Measurements from ENCODE around the gene RBP4.

RBP4 gene

GRCh38 chr10:93595378-93596161, 5.5 kb downstream of the RBP4 start:
- Histone ChIP-seq H3K27me3 (ENCODE audit: control insufficient read depth, insufficient read depth, low read length) (peaks cover 27% of the 10 kb centered on the region), H3K9ac (ENCODE audit: low read depth, low read length) (no peak overlapping the region), H3K27ac (ENCODE audit: low read depth, low read length) (no peak overlapping the region), H3K4me1 (ENCODE audit: control insufficient read depth, insufficient read depth, low read length) (peaks cover 14% of the 10 kb centered on the region; the same call in 1 of the 2 replicates), H3K4me3 (ENCODE audit: low read depth, low read length) (no peak overlapping the region), H3K36me3 (ENCODE audit: control insufficient read depth, insufficient read depth, low read length) (no peaks in the 10 kb centered on the region), H3K9me3 (ENCODE audit: control insufficient read depth, insufficient read depth, low read length) (no peaks in the 10 kb centered on the region)

DNA sequence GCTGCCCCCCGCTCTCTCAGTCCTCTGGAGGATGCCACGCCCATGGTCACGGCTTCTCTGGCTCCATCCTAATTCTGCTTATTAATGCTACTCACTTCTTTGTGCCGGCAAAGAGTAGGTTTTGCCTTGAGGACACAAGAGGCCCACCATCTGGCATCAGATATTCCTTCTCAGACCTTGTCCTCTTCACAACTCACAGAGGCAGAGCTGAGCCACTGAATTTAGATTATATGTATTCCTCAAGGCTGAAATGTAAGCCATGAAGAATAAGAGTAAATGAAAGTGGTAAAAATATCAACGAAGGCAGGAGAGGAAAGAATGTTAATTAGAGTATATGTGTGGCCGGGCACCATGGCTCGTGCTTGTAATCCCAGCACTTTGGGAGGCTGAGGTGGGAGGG, 6.5 kb downstream of the RBP4 start:
- Histone ChIP-seq H3K4me3 (ENCODE audit: low read depth, low read length) (no peak overlapping the region), H3K27me3 (ENCODE audit: control insufficient read depth, insufficient read depth, low read length) (peaks cover 17% of the 10 kb centered on the region), H3K27ac (ENCODE audit: low read depth, low read length) (no peak overlapping the region), H3K4me1 (ENCODE audit: control insufficient read depth, insufficient read depth, low read length) (peaks cover 14% of the 10 kb centered on the region; the same call in 1 of the 2 replicates), H3K36me3 (ENCODE audit: control insufficient read depth, insufficient read depth, low read length) (no peaks in the 10 kb centered on the region), H3K9ac (ENCODE audit: low read depth, low read length) (no peak overlapping the region), H3K9me3 (ENCODE audit: control insufficient read depth, insufficient read depth, low read length) (no peaks in the 10 kb centered on the region)

DNA sequence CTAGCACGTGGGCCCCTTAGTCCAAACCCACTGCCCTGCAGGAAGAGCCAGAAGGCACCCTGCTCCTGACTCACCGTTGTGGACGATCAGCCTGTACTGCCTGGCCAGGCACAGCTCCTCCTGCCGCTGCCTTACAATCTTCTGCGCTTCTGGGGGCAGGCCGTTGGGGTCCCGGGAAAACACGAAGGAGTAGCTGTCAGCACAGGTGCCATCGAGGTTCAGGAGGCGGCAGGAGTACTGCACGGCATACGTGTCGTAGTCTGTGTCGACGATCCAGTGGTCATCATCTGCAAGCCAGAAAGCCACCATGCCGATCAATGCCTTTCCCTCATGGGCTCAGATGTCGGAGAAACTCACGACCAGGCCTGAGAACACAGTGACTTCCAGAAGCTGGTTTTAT, 7.3 kb downstream of the RBP4 start:
- peaks cover 12% of the 10 kb centered on the region; the same call in 1 of the 2 replicates for H3K27me3 ChIP-seq (ENCODE audit: control insufficient read depth, insufficient read depth, low read length)
- no peak overlapping the region for H3K9ac ChIP-seq (ENCODE audit: low read depth, low read length)
- no peak overlapping the region for H3K4me3 ChIP-seq (ENCODE audit: low read depth, low read length)
- no peaks in the 10 kb centered on the region for H3K36me3 ChIP-seq (ENCODE audit: control insufficient read depth, insufficient read depth, low read length)
- no peak overlapping the region for H3K27ac ChIP-seq (ENCODE audit: low read depth, low read length)
- no peaks in the 10 kb centered on the region for H3K9me3 ChIP-seq (ENCODE audit: control insufficient read depth, insufficient read depth, low read length)
- peaks cover 14% of the 10 kb centered on the region; the same call in 1 of the 2 replicates for H3K4me1 ChIP-seq (ENCODE audit: control insufficient read depth, insufficient read depth, low read length)

- Histone ChIP-seq H3K27me3 (ENCODE audit: control insufficient read depth, insufficient read depth, low read length) (peaks cover 8% of the 10 kb centered on the region; the same call in 1 of the 2 replicates), H3K9me3 (ENCODE audit: control insufficient read depth, insufficient read depth, low read length) (no peaks in the 10 kb centered on the region), H3K4me3 (ENCODE audit: low read depth, low read length) (no peak overlapping the region), H3K36me3 (ENCODE audit: control insufficient read depth, insufficient read depth, low read length) (no peaks in the 10 kb centered on the region), H3K27ac (ENCODE audit: low read depth, low read length) (no peak overlapping the region), H3K9ac (ENCODE audit: low read depth, low read length) (no peak overlapping the region), H3K4me1 (ENCODE audit: control insufficient read depth, insufficient read depth, low read length) (peaks cover 14% of the 10 kb centered on the region; the same call in 1 of the 2 replicates)
Measured at GRCh38 chr10:93593254-93593653, 7.8 kb downstream of the RBP4 start.

DNA sequence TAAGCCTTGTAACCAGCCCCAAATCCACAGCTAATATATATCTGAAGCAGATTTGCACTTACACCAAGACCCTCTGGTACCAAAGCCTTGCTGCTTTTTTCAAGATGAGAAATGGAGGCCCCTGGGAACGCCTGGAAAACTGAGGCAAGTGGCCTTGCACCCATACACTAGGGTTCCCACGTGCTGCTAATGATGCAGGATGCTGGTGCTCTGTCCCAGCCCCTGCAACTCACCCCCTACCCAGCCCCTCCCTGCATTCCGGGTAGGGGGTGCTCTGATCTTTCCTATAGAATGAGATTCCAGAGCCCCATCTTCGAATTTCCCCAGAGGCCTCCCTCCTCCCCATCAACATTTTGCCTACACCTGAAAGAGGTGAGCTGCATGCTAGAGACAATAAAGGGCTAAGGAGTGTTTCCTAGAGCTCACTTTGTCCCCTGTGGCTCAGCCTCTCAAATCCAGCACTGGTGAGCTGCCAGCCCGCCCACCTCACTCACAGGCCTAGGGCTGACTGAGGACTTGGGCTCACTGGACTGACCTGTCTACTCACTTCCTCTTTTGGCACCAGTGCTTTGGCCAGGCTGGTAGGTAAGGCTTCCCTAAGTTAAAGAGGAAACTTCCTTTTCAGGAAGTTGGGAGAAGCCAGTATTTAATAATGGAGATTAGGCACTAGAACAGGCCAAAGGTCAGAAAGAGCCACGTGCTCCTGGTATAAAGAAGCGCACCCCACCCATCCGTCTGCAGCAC, 9.8 kb downstream of the RBP4 start:
- H3K4me3 ChIP-seq (ENCODE audit: low read depth, low read length): no peak overlapping the region
- H3K27me3 ChIP-seq (ENCODE audit: control insufficient read depth, insufficient read depth, low read length): no peaks in the 10 kb centered on the region
- no peak overlapping the region for H3K27ac ChIP-seq (ENCODE audit: low read depth, low read length)
- no peaks in the 10 kb centered on the region for H3K9me3 ChIP-seq (ENCODE audit: control insufficient read depth, insufficient read depth, low read length)
- peaks cover 14% of the 10 kb centered on the region; the same call in 1 of the 2 replicates for H3K4me1 ChIP-seq (ENCODE audit: control insufficient read depth, insufficient read depth, low read length)
- H3K36me3 ChIP-seq (ENCODE audit: control insufficient read depth, insufficient read depth, low read length): no peaks in the 10 kb centered on the region
- no peak overlapping the region for H3K9ac ChIP-seq (ENCODE audit: low read depth, low read length)

DNA sequence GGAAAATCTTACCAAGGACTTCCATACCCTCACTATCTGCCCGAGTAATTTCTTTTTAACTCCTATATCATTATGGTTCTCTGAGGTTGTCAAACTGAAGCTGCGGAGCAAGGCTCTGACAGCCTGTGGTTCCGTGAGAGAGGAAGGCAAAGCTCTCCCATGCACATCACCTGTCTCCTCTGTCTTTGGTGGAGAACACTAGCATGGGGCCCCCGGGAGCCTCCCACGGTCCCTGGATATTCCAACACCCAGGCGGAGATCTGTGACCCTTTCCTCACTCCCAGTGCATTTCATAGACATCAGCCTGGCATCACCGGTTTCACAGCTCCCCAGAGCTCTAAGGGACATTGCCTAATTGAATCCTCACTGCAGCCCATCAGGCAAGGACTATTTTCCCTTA, 10.4 kb downstream of the RBP4 start:
- Histone ChIP-seq H3K36me3 (ENCODE audit: control insufficient read depth, insufficient read depth, low read length) (no peaks in the 10 kb centered on the region), H3K27me3 (ENCODE audit: control insufficient read depth, insufficient read depth, low read length) (no peaks in the 10 kb centered on the region), H3K27ac (ENCODE audit: low read depth, low read length) (no peak overlapping the region), H3K4me1 (ENCODE audit: control insufficient read depth, insufficient read depth, low read length) (peaks cover 14% of the 10 kb centered on the region; the same call in 1 of the 2 replicates), H3K9me3 (ENCODE audit: control insufficient read depth, insufficient read depth, low read length) (no peaks in the 10 kb centered on the region), H3K4me3 (ENCODE audit: low read depth, low read length) (no peak overlapping the region), H3K9ac (ENCODE audit: low read depth, low read length) (no peak overlapping the region)

DNA sequence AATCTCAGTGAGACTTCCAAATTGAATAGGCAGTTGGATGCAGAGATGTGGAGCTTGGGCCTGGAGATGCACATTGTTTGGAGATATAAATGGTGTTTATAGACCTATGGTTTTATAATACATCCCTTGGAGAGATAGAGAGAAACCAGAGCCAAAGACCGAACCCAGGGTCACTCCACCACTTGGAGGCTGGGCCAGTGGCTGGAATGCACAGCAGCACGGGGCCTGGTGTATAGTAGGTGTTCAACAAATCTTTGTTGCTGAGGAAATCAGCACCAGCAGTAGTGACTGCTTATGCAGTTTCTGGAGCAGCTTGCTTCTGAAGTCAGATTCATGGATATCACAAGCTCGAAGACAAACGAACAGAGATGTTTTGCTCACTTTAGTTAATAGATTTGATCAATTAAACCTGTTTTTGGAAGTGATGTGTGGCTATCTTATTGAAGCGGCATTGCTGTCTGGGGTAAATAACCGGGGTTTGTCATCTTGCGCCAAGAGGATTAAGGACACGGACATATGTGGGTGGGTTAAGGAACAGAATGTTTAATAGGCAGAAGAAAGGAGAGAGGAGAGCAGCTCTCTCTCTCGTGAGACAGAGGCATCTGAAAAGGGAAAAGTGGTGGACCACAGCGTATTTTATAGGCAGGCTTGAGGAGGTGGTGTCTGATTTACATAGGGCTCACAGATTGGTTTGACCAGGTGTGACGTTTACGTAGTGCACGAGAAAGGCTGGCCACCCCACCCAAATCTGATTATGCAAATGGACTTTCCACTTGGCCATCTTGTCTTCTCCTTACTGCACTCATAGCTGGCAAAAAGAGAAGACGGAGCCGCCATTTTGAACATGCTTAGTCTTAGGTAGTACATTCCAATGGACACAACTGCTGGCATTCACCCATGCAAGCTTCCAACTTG, 11.1 kb downstream of the RBP4 start:
- H3K9ac ChIP-seq (ENCODE audit: low read depth, low read length): no peak overlapping the region
- no peak overlapping the region for H3K4me3 ChIP-seq (ENCODE audit: low read depth, low read length)
- no peak overlapping the region for H3K27ac ChIP-seq (ENCODE audit: low read depth, low read length)
- H3K4me1 ChIP-seq (ENCODE audit: control insufficient read depth, insufficient read depth, low read length): peaks cover 14% of the 10 kb centered on the region; the same call in 1 of the 2 replicates
- no peaks in the 10 kb centered on the region for H3K27me3 ChIP-seq (ENCODE audit: control insufficient read depth, insufficient read depth, low read length)
- no peaks in the 10 kb centered on the region for H3K36me3 ChIP-seq (ENCODE audit: control insufficient read depth, insufficient read depth, low read length)
- H3K9me3 ChIP-seq (ENCODE audit: control insufficient read depth, insufficient read depth, low read length): no peaks in the 10 kb centered on the region

DNA sequence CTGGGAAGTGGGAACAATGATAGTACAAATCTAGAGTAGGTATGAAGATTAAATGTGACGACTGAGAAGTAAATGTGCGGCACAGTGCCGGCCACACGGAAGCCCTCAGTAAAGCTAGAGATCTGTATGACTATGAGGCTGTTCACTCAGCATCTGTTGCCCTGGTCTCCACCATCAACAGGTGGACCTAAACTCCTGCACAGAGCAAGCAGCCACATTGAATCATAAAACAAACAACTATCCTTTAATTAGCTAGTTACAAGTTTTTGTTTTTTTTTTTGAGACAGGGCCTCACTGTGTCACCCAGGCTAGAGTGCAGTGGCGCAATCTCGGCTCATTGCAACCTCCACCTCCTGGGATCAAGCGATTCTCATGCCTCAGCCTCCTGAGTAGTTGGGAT, 16.6 kb downstream of the RBP4 start:
- no peaks in the 10 kb centered on the region for H3K4me1 ChIP-seq (ENCODE audit: control insufficient read depth, insufficient read depth, low read length)
- H3K9ac ChIP-seq (ENCODE audit: low read depth, low read length): no peak overlapping the region
- no peak overlapping the region for H3K27ac ChIP-seq (ENCODE audit: low read depth, low read length)
- H3K36me3 ChIP-seq (ENCODE audit: control insufficient read depth, insufficient read depth, low read length): no peaks in the 10 kb centered on the region
- H3K9me3 ChIP-seq (ENCODE audit: control insufficient read depth, insufficient read depth, low read length): no peaks in the 10 kb centered on the region
- H3K4me3 ChIP-seq (ENCODE audit: low read depth, low read length): no peak overlapping the region
- H3K27me3 ChIP-seq (ENCODE audit: control insufficient read depth, insufficient read depth, low read length): no peaks in the 10 kb centered on the region; the same call in 1 of the 2 replicates

DNA sequence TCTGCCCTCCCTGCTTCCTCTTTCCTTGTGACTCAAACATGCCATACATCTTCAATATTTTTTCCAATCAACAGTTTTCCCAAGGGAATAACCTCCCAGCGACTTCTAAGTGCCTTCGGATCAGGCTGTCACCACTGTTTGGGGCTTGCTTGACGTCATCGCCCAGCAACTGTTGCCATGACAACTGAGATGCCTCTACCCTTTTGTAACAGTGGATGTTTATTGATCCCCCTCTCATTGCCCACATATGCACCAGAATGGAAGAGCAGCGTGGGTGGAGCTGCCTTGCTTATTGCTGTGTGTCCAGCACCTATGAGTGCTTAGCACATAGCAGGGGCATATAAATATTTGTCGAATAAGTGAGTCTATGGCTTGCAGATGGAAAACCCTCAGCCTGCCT, 20.2 kb downstream of the RBP4 start:
- H3K27ac ChIP-seq (ENCODE audit: low read depth, low read length): no peak overlapping the region
- H3K36me3 ChIP-seq (ENCODE audit: control insufficient read depth, insufficient read depth, low read length): no peaks in the 10 kb centered on the region
- H3K4me1 ChIP-seq (ENCODE audit: control insufficient read depth, insufficient read depth, low read length): no peaks in the 10 kb centered on the region
- H3K9ac ChIP-seq (ENCODE audit: low read depth, low read length): no peak overlapping the region
- no peaks in the 10 kb centered on the region for H3K9me3 ChIP-seq (ENCODE audit: control insufficient read depth, insufficient read depth, low read length)
- no peaks in the 10 kb centered on the region; the same call in 1 of the 2 replicates for H3K27me3 ChIP-seq (ENCODE audit: control insufficient read depth, insufficient read depth, low read length)
- H3K4me3 ChIP-seq (ENCODE audit: low read depth, low read length): no peak overlapping the region

DNA sequence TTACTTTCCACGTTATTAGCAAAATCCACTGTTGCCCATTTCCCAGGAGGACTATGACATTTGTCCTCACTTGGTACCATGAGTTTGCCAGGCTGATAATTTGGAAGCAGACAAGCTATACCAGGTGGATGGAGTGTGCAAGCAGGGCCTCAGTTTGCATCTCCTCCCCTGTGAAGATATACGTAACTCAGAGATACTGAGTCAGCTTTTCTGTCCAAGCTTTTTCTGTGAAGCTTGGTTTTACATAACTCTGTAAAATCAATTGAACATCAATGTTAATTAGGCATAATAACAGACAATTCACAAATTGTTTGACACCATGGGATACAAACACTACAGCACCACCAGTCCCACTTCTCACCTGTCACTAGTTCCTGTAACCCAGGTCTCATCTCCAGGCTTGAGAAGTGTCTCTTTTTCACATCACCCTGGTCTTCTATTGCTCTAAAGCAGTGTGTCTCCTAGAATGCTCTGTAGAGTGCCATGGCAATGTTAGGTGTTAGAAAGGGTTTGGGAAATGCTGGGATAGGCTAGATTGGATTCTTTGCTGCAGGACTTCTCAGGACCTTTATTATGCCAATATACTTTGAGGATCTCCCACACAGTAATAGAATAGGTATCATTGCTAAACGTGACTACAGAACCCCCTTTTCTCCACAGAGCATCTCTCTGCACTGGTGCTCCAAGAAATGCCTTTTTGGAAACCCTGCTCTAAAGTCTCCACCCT, 20.9 kb downstream of the RBP4 start:
- no peak overlapping the region for H3K27ac ChIP-seq (ENCODE audit: low read depth, low read length)
- H3K9ac ChIP-seq (ENCODE audit: low read depth, low read length): no peak overlapping the region
- no peaks in the 10 kb centered on the region for H3K9me3 ChIP-seq (ENCODE audit: control insufficient read depth, insufficient read depth, low read length)
- no peaks in the 10 kb centered on the region for H3K36me3 ChIP-seq (ENCODE audit: control insufficient read depth, insufficient read depth, low read length)
- no peak overlapping the region for H3K4me3 ChIP-seq (ENCODE audit: low read depth, low read length)
- no peaks in the 10 kb centered on the region for H3K4me1 ChIP-seq (ENCODE audit: control insufficient read depth, insufficient read depth, low read length)
- peaks cover 6% of the 10 kb centered on the region for H3K27me3 ChIP-seq (ENCODE audit: control insufficient read depth, insufficient read depth, low read length)

Measured in HUES48 (cell line).